GM21381 (cell line): ENCODE measurements around the gene COPZ2.
"Not testable (repeated sequence)": the region's sequence is repeated elsewhere in the genome, so short reads cannot be mapped to it uniquely, and the experiment has no call there.

Source experiments
- ATAC-seq: cut with Tn5 transposase; IDR thresholded peaks from one replicate; pipeline ENCODE4 v1.9.1; 2021; ENCODE audit warnings: mild to moderate bottlenecking, moderate library complexity; ENCODE audit not compliant: unreplicated experiment

COPZ2 gene, protein sequence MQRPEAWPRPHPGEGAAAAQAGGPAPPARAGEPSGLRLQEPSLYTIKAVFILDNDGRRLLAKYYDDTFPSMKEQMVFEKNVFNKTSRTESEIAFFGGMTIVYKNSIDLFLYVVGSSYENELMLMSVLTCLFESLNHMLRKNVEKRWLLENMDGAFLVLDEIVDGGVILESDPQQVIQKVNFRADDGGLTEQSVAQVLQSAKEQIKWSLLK

DNA sequence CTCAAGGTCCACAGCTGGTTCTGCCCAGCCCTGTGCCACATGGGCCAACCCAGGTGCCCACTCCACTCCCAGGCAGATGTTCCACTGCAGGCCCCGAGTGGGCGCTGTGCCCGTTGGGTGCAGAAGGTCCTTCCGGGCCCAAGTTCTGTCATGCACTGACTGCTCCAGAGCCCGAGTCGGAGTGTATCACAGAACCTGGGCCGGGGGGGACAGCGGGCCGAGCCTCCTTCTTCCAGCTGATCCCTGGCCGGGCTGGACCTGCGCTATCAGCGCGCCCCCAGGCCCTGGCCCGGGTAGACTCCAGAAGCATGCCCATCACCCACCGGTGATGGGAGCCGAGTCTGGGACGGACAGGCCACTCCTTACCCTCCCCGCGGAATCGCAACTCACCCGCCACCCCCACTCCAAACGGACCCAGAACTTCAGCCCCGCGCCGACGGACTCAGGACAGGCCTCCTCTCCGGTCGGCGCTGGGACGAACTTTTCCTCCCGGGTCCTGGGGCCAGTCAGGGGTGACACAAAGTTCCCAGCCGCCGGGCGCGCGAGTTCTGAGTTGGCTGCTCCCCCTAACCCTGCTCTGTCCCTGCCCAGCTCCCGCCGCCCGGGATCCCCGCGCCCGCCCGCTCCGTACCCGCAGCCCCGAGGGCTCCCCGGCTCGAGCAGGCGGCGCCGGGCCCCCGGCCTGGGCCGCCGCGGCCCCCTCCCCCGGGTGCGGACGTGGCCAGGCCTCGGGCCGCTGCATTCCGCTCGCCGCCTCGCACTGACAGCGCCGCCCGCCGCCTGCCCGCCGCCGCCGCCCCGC lies at the start of gene COPZ2:
Gene COPZ2, minus strand, starts transcription at position 762 of the 802 bp plus-strand sequence. Its CDS starts 20 bp downstream, at position 742.
- no peak for ATAC-seq

DNA sequence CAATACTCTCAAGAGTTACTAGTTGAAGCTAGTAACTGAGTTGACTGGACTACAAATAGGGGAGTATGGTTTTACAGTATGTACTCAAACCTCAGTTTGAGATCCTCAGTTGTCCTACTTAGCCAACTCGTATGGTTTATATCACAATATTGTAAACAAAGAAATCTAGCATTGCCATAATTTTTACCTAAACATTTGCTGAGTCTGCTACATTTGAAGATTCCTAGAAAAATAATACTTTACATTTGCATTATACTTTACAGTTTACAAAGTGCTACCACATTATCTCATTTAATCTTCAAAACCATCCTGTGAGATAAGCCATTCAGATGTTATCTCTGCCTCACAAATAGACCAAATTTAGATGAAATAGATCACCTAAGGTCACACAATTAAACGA lies 47.3 kb upstream of the COPZ2 start:
- ATAC-seq, result no peak

DNA sequence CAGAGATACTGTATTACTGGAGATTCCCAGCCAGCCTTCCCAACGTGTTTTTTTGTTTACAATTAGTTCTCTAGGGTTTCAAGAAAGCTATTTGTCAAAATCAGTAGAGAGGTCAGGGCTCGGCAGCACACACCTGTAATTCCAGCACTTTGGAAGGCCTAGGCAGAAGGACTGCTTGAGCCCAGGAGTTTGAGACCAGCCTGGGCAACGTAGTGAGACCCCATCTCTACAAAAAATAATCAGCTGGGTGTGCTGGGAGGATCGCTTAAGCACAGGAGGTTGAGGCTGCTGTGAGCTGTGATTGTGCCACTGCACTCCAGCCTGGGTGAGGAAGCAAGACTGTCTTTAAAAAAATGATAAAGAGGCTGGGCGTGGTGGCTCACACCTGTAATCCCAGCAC lies 44.3 kb upstream of the COPZ2 start:
- ATAC-seq, result no peak

DNA sequence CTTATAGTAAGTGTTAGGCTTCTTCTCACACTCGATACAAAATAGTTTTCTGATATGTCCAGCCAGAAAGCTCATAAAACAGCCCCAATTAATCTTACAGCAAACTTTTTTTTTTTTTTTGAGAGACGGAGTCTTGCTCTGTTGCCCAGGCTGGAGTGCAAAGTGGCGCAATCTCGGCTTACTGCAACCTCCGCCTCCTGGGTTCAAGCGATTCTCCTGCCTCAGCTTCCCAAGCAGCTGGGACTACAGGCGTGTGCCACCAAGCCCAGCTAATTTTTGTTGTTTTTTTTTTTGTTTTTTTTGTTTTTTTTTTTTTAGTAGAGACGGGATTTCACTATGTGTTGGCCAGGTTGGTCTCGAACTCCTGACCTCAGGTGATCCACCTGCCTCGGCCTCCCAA lies 39.6 kb upstream of the COPZ2 start:
- ATAC-seq, result not testable (repeated sequence)

DNA sequence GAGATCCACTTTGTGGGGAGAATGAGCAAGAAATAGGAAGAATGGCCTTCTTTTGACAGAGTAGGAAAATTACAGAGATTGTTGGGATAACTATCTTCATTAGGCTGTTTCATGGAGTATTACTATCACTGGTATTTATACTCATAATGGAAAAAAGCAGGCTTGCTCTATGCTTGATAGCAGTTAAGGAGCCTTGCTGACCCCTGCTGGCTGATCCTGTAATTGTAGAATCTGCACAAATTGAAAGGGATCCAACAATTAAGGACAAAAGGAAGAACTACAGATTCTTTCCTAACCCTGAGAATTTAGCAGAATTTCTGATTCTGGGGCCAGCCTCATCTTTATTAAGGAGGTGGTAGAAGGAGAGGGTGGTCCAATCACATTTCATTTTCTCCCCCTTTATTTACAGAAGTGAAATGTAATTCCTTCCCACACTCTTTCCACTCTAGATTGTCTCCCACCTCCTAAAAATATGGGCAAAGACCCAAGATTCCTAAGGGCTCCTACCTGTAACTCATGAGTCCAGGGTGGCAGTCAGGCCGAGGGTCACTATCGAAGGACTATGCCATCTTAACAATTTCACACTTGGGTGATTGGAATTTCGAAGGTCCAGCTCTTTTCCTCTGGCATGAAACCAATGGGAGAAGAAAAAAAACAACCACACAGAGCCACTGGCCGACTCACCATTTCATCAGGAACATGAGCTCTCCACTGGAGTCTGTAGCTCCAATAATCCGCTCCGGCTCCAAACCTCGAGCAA lies 36.9 kb upstream of the COPZ2 start:
- no peak for ATAC-seq

DNA sequence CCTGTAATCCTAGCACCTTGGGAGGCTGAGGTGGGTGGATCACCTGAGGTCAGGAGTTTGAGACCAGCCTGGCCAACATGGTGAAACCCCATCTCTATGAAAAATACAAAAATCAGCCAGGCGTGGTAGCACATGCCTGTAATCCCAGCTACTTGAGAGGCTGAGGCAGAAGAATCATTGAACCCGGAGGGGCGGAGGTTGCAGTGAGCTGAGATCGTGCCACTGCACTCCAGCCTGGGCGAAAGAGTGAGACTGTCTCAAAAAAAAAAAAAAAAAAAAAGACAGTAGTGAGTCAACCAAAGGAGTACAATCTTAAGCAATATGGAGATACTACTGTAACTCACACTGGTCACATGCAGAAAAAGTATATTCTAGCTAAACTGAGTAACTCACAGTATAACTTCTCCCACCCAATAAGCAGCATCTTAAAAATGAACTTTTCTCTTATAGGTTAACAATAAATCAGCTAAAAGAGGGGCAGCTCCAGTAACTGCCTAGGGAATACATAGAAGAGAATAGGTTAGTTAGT lies 36.0 kb upstream of the COPZ2 start:
- not testable (repeated sequence) for ATAC-seq

DNA sequence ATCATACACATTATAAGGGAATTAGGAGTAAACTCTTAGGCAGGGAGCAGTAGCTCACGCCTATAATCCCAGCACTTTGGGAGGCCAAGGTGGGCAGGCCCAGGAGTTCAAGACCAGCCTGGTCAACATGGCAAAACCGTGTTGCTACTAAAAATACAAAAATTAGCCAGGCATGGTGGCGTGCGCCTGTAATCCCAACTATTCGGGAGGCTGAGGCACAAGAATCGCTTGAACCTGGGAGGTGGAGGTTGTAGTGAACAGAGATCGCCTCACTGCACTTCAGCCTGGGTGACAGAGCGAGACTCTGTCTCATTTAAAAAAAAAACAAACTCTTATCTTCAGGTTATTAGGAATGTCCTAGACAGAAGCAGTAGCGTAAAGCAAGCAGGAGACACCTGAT lies 35.2 kb upstream of the COPZ2 start:
- not testable (repeated sequence) for ATAC-seq

DNA sequence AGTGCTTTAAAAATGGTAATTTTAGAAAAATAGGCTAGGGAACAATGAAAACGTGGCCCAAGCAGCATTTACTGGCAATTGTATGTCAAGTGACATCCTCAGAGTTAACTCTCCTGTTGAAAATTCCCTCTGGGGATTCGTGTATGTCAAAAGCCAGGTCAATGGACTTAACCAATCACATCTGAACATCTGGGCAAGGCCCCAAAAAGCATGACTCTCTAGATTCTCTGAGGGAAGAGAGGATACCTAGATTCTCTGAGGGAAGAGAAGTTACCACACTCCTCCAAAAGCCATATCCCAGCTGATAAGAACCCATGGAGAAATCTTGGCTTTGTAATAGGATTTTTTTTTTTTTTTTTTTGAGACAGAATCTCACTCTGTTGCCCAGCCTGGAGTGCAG lies 34.1 kb upstream of the COPZ2 start:
- no peak for ATAC-seq

DNA sequence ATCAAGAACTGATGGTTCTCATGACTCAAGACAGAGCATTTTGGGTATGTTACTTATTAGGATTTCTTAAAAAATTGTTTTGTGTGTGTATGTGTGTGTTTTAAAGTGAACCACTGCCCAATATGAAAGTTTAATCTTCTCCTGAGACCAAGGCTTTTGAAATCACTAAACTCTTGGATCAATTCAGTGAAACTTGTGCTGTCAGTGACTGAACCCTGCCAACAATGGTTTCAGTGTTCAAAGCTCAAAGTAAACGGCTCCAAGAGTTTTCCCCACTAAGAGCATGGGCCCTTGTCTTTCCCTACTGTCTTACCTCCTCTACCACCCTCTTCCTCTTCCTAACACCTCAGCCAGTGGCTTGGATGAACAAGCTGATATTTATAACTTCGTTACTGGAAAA lies 32.6 kb upstream of the COPZ2 start:
- ATAC-seq, result no peak

DNA sequence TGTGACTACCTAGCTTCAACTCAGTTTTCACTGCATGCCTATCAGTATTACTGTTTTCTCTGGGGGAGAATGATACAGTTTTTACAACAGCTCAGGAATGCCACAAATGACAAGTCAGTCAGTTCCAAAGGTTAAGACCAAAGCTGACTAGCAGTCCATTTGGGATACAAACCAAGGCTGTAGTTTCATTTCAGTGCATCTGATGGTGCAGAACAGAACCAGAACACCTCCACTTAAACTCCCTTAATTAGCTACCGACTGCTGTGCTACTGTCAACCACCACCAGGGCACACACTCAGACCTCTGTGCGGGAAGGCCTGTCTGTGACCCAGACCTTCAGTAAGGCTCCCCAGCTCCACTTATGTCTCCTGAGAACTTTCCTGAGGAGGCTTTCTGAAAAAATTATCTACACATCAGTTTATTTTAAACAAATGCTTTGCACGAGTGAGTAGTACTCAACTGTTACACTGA lies 30.9 kb upstream of the COPZ2 start:
- no peak for ATAC-seq

DNA sequence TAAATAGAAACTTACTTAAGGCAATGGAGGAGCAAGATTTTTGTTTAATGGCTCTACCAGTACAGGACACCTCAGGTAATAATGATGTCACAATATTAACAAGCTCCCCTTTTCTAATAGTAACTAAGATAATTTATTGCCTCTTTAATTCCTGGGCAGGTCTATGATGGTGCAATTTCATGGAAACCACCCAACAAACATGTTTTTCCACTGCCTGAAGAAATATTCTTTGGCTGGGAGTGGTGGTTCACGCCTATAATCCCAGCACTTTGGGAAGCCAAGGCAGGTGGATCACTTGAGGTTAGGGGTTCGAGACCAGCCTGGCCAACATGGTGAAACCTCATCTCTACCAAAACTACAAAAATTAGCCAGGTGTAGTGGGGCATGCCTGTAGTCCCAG lies 30.2 kb upstream of the COPZ2 start:
- not testable (repeated sequence) for ATAC-seq

DNA sequence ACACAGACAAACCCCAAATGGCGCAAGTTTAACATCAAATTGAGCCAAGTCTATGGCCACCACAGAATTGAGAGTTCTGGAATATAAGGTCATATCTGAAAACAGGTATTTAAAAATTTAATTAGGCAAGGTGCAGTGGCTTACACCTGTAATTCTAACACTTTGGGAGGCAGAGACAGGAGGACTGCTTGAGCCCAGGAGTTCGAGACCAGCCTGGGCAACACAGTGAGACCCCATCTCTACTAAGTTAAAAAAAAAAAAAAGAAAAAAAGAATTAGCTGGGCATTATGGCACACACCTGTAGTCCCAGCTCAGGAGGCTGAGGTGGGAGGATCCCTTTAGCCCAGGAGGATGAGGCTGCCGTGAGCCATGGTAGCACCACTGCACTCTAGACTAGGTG lies 29.6 kb upstream of the COPZ2 start:
- ATAC-seq, result no peak

DNA sequence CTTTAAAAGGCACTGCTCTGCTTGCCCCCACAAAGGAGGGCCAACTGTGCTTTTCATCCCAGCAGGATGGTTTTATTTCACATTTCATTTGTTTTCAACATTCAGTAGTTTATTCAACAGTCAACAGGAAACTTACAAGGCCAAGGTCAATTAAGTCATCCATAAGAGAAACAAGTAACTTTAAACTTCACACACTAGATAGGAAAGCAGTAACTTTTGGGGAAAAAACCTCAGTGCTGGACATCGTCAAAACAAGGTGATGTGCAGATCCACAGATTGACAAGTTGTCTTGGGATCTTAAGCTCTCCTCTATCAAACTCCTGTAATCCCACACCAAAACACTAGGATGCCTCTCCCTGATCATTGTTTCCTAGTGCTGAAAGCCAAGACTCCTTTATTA lies 29.1 kb upstream of the COPZ2 start:
- ATAC-seq, result no peak

DNA sequence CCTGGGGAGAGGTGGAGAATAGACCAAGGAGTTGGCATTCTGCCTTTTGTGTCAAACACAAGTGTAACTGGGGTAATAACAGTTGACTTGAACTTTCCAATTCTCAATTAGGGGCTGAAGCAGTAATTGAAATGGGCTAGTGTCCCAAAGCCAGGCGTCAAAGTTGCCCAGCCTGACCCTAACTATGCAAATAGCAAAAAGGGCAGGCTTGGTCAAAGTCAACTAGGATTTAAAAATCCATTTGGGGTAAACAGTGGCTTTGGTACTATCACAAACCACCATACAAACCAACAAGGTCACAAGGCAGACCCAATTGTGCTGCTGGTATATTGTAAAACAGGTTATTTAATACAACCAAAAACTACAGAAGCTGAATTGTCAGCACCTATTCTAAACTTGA lies 28.6 kb upstream of the COPZ2 start:
- ATAC-seq, result no peak

DNA sequence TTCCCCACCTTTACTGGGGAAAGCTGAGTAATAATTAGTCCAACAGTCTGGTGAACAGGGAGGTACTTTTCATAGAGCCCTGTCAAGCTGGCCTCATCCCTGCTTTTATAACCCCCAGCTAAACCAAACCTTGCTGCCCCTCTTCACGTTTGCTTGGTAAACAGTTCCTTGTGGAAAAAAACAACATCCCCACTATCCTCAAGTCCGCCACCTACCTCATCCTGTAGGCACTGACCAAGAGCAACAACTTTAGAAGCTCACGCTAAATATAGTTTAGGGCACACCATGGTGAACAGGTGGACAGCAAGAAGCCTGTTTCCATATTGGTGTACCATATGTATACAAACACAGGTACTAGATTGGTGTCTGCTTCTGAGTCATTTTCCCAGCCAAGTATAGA lies 27.0 kb upstream of the COPZ2 start:
- ATAC-seq, result no peak

DNA sequence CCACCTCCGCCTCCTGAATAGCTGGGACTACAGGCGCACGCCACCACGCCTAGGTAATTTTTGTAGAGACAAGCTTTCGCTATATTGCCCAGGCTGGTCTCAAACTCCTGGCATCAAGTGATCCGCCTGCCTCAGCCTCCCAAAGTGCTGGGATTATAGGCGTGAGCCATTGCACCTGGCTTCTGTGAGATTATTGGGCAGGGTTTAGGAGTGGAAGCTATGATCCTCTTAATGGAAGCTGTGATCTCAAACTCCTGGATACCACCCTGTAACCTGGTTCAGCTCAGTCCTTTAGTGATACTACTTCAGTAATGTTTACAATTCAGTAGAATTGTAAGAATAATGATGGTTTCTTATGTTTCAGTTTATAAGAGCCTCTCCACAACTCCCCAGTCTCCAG lies 24.7 kb upstream of the COPZ2 start:
- no peak for ATAC-seq

DNA sequence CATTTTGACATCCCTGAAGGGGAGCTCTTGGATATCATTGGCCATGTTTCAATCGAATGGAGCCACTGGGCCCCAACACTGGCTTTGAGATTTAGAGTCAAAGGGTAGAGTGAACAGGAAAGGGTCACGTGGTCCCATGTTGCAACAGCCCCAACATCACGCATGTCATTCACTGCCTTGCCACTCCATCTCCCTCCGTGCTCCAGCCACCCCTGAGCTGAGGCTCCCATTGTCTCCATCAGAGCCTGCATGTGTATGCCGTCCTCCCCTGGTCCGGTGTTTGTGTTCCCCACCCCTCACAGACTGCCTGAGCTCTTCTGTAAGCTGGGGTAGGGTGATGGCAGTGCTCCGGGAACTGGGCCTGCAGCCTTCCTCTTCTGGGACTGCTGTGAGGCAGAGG lies 22.7 kb upstream of the COPZ2 start:
- no peak for ATAC-seq

DNA sequence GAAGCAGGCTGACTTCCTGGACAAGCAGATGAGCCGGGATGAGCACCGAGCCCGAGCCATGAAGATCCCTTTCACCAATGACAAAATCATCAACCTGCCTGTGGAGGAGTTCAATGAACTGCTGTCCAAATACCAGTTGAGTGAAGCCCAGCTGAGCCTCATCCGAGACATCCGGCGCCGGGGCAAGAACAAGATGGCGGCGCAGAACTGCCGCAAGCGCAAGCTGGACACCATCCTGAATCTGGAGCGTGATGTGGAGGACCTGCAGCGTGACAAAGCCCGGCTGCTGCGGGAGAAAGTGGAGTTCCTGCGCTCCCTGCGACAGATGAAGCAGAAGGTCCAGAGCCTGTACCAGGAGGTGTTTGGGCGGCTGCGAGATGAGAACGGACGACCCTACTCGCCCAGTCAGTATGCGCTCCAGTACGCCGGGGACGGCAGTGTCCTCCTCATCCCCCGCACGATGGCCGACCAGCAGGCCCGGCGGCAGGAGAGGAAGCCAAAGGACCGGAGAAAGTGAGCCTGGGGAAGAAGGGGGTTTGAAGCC lies 21.6 kb upstream of the COPZ2 start:
- no peak for ATAC-seq

DNA sequence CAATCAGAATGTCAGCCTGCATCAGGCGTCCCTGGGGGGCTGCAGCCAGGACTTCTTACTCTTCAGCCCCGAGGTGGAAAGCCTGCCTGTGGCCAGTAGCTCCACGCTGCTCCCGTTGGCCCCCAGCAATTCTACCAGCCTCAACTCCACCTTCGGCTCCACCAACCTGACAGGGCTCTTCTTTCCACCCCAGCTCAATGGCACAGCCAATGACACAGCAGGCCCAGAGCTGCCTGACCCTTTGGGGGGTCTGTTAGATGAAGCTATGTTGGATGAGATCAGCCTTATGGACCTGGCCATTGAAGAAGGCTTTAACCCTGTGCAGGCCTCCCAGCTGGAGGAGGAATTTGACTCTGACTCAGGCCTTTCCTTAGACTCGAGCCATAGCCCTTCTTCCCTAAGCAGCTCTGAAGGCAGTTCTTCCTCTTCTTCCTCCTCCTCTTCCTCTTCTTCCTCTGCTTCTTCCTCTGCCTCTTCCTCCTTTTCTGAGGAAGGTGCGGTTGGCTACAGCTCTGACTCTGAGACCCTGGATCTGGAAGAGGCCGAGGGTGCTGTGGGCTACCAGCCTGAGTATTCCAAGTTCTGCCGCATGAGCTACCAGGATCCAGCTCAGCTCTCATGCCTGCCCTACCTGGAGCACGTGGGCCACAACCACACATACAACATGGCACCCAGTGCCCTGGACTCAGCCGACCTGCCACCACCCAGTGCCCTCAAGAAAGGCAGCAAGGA lies 21.0 kb upstream of the COPZ2 start:
- ATAC-seq, result no peak

DNA sequence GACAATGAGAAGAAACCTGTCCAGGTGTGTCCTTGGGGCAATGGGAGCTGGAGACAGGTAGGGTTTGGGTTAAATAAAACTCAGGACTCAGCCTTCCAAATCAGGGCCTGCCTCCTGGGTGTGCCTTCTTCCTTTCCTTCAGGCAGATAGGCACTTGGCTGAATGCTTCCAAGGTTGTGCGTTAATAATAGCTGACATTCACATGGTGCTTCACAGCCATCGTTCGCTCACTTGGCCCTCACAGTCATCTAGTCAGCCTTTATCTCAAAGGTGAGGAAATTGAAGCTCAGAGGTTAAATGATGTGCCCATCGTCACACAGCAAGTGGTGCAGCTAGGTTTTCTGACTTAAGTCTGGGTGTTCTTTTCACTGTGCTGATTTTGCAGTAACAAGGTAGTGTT lies 20.0 kb upstream of the COPZ2 start:
- no peak for ATAC-seq

DNA sequence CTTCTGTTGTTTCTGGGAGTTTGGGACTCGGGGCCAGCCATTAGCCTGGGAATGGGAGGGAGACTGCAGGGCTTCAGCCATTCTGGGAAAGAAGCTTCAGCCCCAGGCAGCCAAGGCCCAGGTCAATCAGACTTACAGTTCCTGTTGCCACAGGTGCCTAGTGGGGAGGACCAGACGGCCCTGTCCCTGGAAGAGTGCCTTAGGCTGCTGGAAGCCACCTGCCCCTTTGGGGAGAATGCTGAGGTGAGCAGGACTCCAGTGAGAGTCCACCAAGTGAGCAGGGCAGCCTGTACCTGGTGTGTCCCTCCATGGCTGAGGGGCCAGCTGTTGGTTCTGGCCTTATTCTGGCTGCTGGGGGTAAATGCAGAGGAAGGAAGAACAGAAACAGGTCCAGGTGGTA lies 19.3 kb upstream of the COPZ2 start:
- ATAC-seq, result no peak
